OCI-LY1 (cell line): ENCODE measurements around the gene SNX27.

Experiments used
- H2AFZ ChIP-seq: fragments of 200-600 bp; sonication (generic), shearing (Covaris generic); 2 replicates; pipeline ENCODE4 v1.6.0; 2014; ENCODE audit warnings: antibody characterized with exemption, mild to moderate bottlenecking, low read length
- H3F3A ChIP-seq: fragments of 200-600 bp; sonication (generic), shearing (Covaris generic); 2 replicates; pipeline ENCODE4 v1.6.0; 2014; ENCODE audit warnings: mild to moderate bottlenecking, antibody characterized with exemption, low read length, moderate library complexity; ENCODE audit not compliant: insufficient read depth
- H3K27ac ChIP-seq: fragments of 200-600 bp; sonication (generic); 2 replicates; pipeline ENCODE4 v1.5.1; 2014; ENCODE audit warnings: low read length, mixed run types, mild to moderate bottlenecking, low read depth; ENCODE audit not compliant: poor library complexity, severe bottlenecking
- H3K27me3 ChIP-seq: fragments of 200-600 bp; sonication (generic); 2 replicates; pipeline ENCODE4 v1.6.0; 2014; ENCODE audit warnings: antibody characterized with exemption, mild to moderate bottlenecking, low read length, moderate library complexity; ENCODE audit not compliant: insufficient read depth
- H3K36me3 ChIP-seq: fragments of 200-600 bp; sonication (generic); 2 replicates; pipeline ENCODE4 v1.6.1; 2014; ENCODE audit warnings: mild to moderate bottlenecking, antibody characterized with exemption, low read length, moderate library complexity, mixed read lengths; ENCODE audit not compliant: insufficient read depth
- H3K4me1 ChIP-seq: fragments of 200-600 bp; sonication (generic); 2 replicates; pipeline ENCODE4 v1.5.1; 2014; ENCODE audit warnings: mild to moderate bottlenecking, low read length, moderate library complexity; ENCODE audit not compliant: insufficient read depth, severe bottlenecking
- H3K4me2 ChIP-seq: fragments of 200-600 bp; sonication (generic), shearing (Covaris generic); 2 replicates; pipeline ENCODE4 v1.6.1; 2014; ENCODE audit warnings: low read length
- H3K4me3 ChIP-seq: fragments of 200-600 bp; sonication (generic); 2 replicates; pipeline ENCODE4 v1.5.1; 2014; ENCODE audit warnings: low read length, low read depth, mild to moderate bottlenecking, mixed read lengths; ENCODE audit not compliant: poor library complexity, severe bottlenecking
- H3K79me2 ChIP-seq: fragments of 200-600 bp; shearing (Covaris generic); 2 replicates; pipeline ENCODE4 v1.6.1; 2016; ENCODE audit warnings: mixed run types, low read length, mixed read lengths; ENCODE audit not compliant: insufficient read depth
- H3K9ac ChIP-seq: fragments of 200-600 bp; sonication (generic), shearing (Covaris generic); 2 replicates; pipeline ENCODE4 v1.6.1; 2014; ENCODE audit warnings: mild to moderate bottlenecking, low read length, mixed read lengths
- H3K9me2 ChIP-seq: fragments of 200-600 bp; sonication (generic), shearing (Covaris generic); 2 replicates; pipeline ENCODE4 v1.6.1; 2014; ENCODE audit warnings: low read depth, mild to moderate bottlenecking, low read length, mixed read lengths
- H3K9me3 ChIP-seq: fragments of 200-600 bp; shearing (Covaris generic); 2 replicates; pipeline ENCODE4 v1.6.1; 2014; ENCODE audit warnings: low read length, mixed read lengths
- H4K20me1 ChIP-seq: fragments of 200-600 bp; sonication (generic), shearing (Covaris generic); 2 replicates; pipeline ENCODE4 v1.6.0; 2016; ENCODE audit warnings: mild to moderate bottlenecking, low read length; ENCODE audit not compliant: insufficient read depth
- CTCF ChIP-seq: fragments of 200-600 bp; sonication (generic), shearing (Covaris generic); IDR thresholded peaks from 2 replicates; pipeline ENCODE4 v1.5.1; 2017; ENCODE audit warnings: mild to moderate bottlenecking, antibody characterized with exemption, low read length, moderate library complexity, mixed read lengths
- EZH2 ChIP-seq: fragments of 200-600 bp; sonication (generic), shearing (Covaris generic); IDR thresholded peaks from 2 replicates; pipeline ENCODE4 v1.8.0; 2017; ENCODE audit warnings: borderline replicate concordance, mixed run types, mild to moderate bottlenecking, antibody characterized with exemption, low read length, moderate library complexity, mixed read lengths

Gene SNX27

GRCh38 chr1:151689494-151689893 is 77.6 kb downstream of the SNX27 start:
- Histone ChIP-seq H3K36me3 (peaks cover 21% of the 10 kb centered on the region; the same call in 1 of the 2 replicates), H2AFZ (no peak overlapping the region), H3K27ac (no peak overlapping the region), H3K9me3 (no peaks in the 10 kb centered on the region), H3K4me3 (no peak overlapping the region), H3K27me3 (no peaks in the 10 kb centered on the region), H3K4me2 (no peak overlapping the region), H4K20me1 (no peaks in the 10 kb centered on the region), H3K9me2 (no peaks in the 10 kb centered on the region), H3F3A (no peaks in the 10 kb centered on the region), H3K9ac (no peak overlapping the region), H3K4me1 (no peaks in the 10 kb centered on the region), H3K79me2 (no peaks in the 10 kb centered on the region)
- no peak for TF ChIP-seq CTCF
- TF ChIP-seq EZH2 = no peak

- H3F3A ChIP-seq = no peaks in the 10 kb centered on the region
- no peaks in the 10 kb centered on the region for H3K4me1 ChIP-seq
- no peak overlapping the region for H3K9ac ChIP-seq
- H3K79me2 ChIP-seq = no peaks in the 10 kb centered on the region
- H3K9me3 ChIP-seq = no peaks in the 10 kb centered on the region
- no peak for TF ChIP-seq EZH2
- TF ChIP-seq CTCF = no peak
- no peak overlapping the region for H3K4me3 ChIP-seq
- no peaks in the 10 kb centered on the region for H3K9me2 ChIP-seq
- no peak overlapping the region for H3K4me2 ChIP-seq
- peaks cover 19% of the 10 kb centered on the region; the same call in 1 of the 2 replicates for H3K36me3 ChIP-seq
- H3K27me3 ChIP-seq = no peaks in the 10 kb centered on the region
- no peaks in the 10 kb centered on the region for H4K20me1 ChIP-seq
- H2AFZ ChIP-seq = no peak overlapping the region
- no peak overlapping the region for H3K27ac ChIP-seq
Measured at GRCh38 chr1:151692226-151692625, 80.4 kb downstream of the SNX27 start.

GRCh38 chr1:151693057-151693651 is 81.3 kb downstream of the SNX27 start:
- H3K27me3 ChIP-seq = no peaks in the 10 kb centered on the region
- no peaks in the 10 kb centered on the region for H3K79me2 ChIP-seq
- no peak overlapping the region for H3K9ac ChIP-seq
- H3F3A ChIP-seq = no peaks in the 10 kb centered on the region
- H3K9me3 ChIP-seq = no peaks in the 10 kb centered on the region
- H3K4me2 ChIP-seq = no peak overlapping the region
- H3K9me2 ChIP-seq = no peaks in the 10 kb centered on the region
- no peak overlapping the region for H2AFZ ChIP-seq
- H3K4me1 ChIP-seq = no peaks in the 10 kb centered on the region
- H4K20me1 ChIP-seq = no peaks in the 10 kb centered on the region
- TF ChIP-seq EZH2 (no peak), CTCF (peak; percentile 60)
- H3K36me3 ChIP-seq = peaks cover 28% of the 10 kb centered on the region; the same call in 1 of the 2 replicates
- no peak overlapping the region for H3K27ac ChIP-seq
- H3K4me3 ChIP-seq = no peak overlapping the region
